Loucy (cell line): ENCODE measurements around the gene IRF2BP2.

ENCODE experiments used
- CTCF ChIP-seq: fragments of 200-600 bp; sonication (generic); conservative IDR thresholded peaks from 2 replicates; pipeline ENCODE4 v1.5.1; 2014; ENCODE audit warnings: mild to moderate bottlenecking, antibody characterized with exemption, low read length
- EZH2phosphoT487 ChIP-seq: fragments of 200-600 bp; IDR thresholded peaks from 2 replicates; pipeline ENCODE4 v1.6.1; 2018; ENCODE audit warnings: antibody characterized with exemption, mild to moderate bottlenecking, moderate library complexity, borderline replicate concordance

GRCh38 chr1:234645964-234646363, 36.0 kb upstream of the IRF2BP2 start:
- no peak for TF ChIP-seq CTCF
- TF ChIP-seq EZH2phosphoT487, result no peak
